ENCODE results near the gene GJC3.
A peak's percentile ranks its signal among the peaks of the same experiment; 100 is the strongest.
"Not testable (repeated sequence)": the region's sequence is repeated elsewhere in the genome, so short reads cannot be mapped to it uniquely, and the experiment has no call there.

The GJC3 gene

DNA sequence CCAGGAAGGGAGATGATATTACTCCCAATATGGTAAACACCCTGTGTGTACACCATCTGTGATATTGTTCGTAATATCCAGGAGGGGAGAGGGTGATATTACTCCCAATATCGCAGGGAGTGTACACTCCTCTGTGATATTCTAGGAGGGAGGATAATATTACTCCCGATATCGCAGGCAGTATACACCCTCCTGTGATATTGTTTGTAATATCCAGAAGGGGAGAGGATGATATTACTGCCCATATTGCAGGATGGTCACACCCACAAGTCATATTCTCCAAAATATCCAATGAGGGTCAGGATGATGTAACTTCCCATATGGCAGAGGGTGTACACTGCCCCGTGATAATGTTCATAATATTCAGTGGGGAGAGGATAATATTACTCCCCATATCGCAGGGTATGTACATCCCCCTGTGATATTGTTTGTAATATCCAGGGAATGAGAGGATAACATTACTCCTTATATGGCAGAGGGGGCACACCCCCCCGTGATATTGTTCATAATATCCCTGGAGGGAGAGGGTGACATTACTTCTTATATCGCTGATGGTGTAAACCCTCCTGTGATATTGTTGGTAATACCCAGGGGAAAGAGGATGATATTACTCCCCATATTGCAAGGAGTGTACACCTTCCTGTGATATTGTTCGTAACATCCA is 29.3 kb upstream of the GJC3 start:
- no peak for TF ChIP-seq ZFX (IDR thresholded peaks at IDR 0.05)
- TF ChIP-seq, protein P1, sequence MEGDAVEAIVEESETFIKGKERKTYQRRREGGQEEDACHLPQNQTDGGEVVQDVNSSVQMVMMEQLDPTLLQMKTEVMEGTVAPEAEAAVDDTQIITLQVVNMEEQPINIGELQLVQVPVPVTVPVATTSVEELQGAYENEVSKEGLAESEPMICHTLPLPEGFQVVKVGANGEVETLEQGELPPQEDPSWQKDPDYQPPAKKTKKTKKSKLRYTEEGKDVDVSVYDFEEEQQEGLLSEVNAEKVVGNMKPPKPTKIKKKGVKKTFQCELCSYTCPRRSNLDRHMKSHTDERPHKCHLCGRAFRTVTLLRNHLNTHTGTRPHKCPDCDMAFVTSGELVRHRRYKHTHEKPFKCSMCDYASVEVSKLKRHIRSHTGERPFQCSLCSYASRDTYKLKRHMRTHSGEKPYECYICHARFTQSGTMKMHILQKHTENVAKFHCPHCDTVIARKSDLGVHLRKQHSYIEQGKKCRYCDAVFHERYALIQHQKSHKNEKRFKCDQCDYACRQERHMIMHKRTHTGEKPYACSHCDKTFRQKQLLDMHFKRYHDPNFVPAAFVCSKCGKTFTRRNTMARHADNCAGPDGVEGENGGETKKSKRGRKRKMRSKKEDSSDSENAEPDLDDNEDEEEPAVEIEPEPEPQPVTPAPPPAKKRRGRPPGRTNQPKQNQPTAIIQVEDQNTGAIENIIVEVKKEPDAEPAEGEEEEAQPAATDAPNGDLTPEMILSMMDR (conservative IDR thresholded peaks at IDR 0.05): no peak
- H3K27ac ChIP-seq: no peak overlapping the region

DNA sequence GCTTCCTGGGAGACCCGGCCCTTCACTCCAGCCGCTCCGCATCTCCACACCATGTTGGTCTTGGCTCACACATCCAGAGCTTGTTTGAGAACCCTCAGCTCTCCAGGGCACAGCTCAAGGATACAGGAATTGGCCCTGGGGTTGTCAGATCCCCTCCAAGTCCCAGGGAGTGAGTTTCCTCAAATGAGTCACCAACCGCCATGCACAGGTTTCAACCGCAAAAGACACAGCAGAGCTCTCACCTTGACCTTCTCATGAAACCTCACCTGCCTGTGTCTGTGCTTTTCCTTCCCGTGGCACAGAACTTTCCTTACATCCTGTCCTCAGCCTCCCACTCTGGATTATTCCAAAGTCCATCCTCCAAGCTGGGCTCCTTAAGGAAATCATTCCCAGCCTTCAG is 25.8 kb upstream of the GJC3 start:
- peak overlapping the region; percentile 61 for H3K27ac ChIP-seq
- TF ChIP-seq, protein P1 (conservative IDR thresholded peaks at IDR 0.05): no peak
- no peak for TF ChIP-seq ZFX (IDR thresholded peaks at IDR 0.05)

DNA sequence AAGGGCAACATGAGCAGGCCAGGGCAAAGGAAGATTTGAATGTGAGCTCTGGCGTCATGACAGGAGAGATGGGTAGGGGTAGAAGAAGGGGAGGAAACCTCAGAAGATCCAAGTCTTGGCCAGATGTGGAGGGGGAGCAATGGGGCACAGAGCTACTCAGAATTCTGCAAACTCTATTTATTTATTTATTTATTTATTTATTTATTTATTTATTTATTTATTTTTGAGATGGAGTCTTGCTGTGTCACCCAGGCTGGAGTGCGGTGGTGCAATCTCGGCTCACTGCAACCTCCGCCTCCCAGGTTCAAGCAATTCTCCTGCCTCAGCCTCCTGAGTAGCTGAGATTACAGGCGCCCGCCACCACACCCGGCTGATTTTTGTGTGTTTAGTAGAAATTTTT is 25.2 kb upstream of the GJC3 start:
- H3K27ac ChIP-seq: peak overlapping the region; percentile 61

DNA sequence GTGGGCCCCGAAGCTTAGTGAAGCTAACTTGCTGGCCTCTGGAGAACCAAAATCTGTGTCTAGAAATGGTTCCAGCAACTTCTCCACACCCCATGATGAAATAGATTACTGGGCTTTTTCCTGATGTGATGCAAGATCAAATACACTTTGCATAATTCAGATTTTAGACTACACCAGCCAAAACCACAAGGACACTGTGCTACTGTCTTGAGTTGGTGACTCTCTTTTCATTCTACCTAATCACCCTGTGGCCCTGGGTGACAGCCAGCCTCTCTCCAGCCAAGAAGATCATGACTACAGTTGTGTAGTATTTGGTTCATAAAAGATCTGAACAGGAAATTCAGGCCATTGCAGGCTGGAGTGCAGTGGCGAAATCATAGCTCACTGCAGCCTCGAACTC is 24.2 kb upstream of the GJC3 start:
- TF ChIP-seq, protein P1 (conservative IDR thresholded peaks at IDR 0.05): no peak
- no peak for TF ChIP-seq ZFX (IDR thresholded peaks at IDR 0.05)
- peak overlapping the region; percentile 60 for H3K27ac ChIP-seq

DNA sequence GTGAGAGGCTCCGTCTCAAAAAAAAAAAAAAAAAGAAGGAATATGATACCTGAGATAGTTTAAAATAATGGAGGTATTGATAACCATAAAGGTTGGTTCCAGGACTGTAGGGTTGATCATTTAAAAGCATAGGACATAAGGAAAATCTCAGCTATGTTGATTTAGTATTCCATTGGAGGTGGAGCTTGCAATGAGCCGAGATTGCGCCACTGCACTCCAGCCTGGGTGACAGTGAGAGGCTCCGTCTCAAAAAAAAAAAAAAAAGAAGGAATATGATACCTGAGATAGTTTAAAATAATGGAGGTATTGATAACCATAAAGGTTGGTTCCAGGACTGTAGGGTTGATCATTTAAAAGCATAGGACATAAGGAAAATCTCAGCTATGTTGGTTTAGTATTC is 23.2 kb upstream of the GJC3 start:
- H3K27ac ChIP-seq: not testable (repeated sequence)

DNA sequence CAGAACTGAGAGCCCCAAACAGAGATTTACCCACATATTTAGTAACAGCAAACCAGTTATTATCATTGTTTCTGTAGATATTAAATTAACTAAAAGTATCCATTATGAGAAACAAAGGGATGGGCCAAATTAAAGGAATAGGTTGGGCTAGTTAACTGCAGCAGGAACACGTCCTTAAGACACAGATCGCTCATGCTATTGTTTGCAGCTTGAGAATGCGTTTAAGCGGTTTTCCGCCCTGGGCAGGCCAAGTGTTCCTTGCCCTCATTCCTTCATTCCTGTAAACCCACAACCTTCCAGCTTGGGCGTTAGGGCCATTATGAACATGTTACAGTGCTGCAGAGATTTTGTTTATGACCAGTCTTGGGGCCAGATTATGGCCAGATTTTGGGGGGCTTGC is 21.4 kb upstream of the GJC3 start:
- peak overlapping the region; percentile 91 for H3K27ac ChIP-seq

DNA sequence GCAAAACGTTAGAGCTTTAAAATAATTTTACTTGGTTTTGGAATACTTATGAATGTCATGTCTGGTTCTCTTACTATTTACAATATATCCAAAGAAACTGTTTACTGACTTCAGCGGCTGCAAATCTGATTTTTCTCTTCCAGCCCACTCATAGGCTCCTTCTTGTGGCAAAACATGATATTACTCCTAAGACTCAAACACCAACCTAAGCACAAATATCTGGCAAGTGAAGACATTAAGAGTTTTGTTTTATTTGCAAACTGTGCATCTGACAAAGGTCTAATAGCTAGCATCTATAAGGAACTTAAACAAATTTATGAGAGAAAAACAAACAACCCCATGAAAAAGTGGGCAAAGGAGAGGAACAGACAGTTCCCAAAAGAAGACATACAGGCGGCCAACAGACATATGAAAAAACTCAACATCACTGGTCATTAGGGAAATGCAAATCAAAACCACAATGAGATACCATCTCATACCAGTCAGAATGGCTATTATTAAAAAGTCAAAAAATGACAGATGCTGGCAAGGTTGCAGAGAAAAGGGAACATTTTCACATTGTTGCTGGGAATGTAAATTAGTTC is 20.3 kb upstream of the GJC3 start:
- peak overlapping the region; percentile 91 for H3K27ac ChIP-seq
- TF ChIP-seq, protein P1 (conservative IDR thresholded peaks at IDR 0.05): peak; percentile 95
- no peak for TF ChIP-seq ZFX (IDR thresholded peaks at IDR 0.05)

DNA sequence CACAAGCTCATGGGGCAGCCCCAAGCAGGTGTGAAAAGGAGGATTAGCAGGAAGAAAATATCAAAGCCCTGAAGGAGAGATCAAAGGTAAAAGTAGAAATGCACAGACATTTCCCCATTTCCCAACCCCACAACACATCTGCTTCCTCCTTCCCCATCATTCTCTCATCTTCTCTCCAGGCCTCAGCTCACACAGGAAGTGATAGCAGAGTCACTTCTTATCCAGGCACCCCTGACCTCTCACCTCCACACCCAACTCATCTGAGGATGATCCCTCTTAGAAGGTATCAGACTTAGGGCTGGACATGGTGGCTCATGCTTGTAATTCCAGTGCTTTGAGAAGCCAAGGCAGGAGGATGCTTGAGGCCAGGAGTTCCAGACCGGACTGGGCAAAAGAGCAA is 18.2 kb upstream of the GJC3 start:
- TF ChIP-seq, protein P1 (conservative IDR thresholded peaks at IDR 0.05): no peak
- H3K27ac ChIP-seq: peak overlapping the region; percentile 81

DNA sequence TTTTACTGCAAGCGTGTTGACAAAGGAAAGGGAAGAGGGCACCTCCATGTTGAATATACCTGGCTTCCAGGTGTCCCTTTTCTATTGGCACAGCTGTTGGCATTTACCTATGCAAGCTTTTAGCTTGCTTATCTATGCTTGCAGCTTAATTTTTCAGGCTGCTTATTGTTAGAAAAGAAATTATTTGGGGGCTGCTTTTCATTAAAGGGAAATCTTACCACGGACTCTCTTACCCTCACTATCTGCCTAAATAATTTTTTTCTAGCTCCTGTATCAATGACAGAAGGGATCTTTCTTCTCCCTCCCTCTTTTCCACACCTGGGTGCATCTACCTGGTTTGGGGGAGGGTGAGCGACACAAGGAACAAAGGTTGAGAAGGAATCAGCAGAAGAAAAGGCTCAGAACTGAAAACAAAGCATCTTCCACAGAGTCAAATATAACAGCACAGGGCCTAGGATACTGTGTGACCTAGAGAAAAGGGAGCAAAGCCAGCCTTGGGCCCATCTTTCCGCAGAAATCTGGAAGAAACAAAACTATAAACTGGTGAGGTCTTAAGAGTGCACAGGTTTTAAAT is 15.2 kb upstream of the GJC3 start:
- no peak for TF ChIP-seq ZFX (IDR thresholded peaks at IDR 0.05)
- TF ChIP-seq, protein P1 (conservative IDR thresholded peaks at IDR 0.05): no peak
- no peak overlapping the region for H3K27ac ChIP-seq
